Loucy (cell line): ENCODE data around the gene NOLC1.

Experiments used
- CTCF ChIP-seq: fragments of 200-600 bp; sonication (generic); conservative IDR thresholded peaks from 2 replicates; pipeline ENCODE4 v1.5.1; 2014; ENCODE audit warnings: mild to moderate bottlenecking, antibody characterized with exemption, low read length
- EZH2phosphoT487 ChIP-seq: fragments of 200-600 bp; IDR thresholded peaks from 2 replicates; pipeline ENCODE4 v1.6.1; 2018; ENCODE audit warnings: antibody characterized with exemption, mild to moderate bottlenecking, moderate library complexity, borderline replicate concordance

- TF ChIP-seq CTCF (no peak), EZH2phosphoT487 (no peak)
Observed at GRCh38 chr10:102114861-102115618, 37.1 kb upstream of the NOLC1 start.
